Measurements from ENCODE around the gene OR2D2.

DNA sequence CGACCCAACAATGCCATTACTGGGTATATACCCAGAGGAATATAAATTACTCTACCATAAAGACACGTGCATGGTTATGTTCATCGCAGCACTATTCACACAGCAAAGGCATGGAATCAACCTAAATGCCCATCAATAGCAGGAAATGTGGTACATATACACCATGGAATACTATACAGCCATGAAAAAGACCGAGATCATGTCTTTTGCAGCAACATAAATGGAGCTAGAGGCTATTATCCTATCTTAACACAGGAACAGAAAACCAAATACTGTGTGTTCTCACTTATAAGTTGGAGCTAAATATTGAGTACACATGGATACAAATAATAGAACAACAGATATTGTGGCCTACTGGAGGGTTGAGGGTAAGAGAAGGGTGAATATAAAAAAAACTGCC lies 3.5 kb downstream of the OR2D2 start:
- TF ChIP-seq, protein P1, sequence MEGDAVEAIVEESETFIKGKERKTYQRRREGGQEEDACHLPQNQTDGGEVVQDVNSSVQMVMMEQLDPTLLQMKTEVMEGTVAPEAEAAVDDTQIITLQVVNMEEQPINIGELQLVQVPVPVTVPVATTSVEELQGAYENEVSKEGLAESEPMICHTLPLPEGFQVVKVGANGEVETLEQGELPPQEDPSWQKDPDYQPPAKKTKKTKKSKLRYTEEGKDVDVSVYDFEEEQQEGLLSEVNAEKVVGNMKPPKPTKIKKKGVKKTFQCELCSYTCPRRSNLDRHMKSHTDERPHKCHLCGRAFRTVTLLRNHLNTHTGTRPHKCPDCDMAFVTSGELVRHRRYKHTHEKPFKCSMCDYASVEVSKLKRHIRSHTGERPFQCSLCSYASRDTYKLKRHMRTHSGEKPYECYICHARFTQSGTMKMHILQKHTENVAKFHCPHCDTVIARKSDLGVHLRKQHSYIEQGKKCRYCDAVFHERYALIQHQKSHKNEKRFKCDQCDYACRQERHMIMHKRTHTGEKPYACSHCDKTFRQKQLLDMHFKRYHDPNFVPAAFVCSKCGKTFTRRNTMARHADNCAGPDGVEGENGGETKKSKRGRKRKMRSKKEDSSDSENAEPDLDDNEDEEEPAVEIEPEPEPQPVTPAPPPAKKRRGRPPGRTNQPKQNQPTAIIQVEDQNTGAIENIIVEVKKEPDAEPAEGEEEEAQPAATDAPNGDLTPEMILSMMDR (conservative IDR thresholded peaks at IDR 0.05; ENCODE audit: low read depth, low read length): no peak
- TF ChIP-seq EZH2phosphoT487 (IDR thresholded peaks at IDR 0.05; ENCODE audit: borderline replicate concordance, low read length) (no peak), EZH2 (IDR thresholded peaks at IDR 0.05; ENCODE audit: low read length, unreplicated experiment) (no peak)
